D341Med (cell line): ENCODE data around the gene TNNT2.

ENCODE experiments used
- DNase-seq: peaks from one replicate; pipeline ENCODE4 v3.0.0; 2012; ENCODE audit warnings: low spot score

Gene TNNT2

GRCh38 chr1:201313086-201313485, 64.4 kb downstream of the TNNT2 start:
- DNase-seq: no peak

GRCh38 chr1:201312298-201312697, 65.2 kb downstream of the TNNT2 start:
- no peak for DNase-seq

- no peak for DNase-seq
These were observed 66.0 kb downstream of the TNNT2 start for GRCh38 chr1:201311356-201312011.

GRCh38 chr1:201310986-201311355, 66.5 kb downstream of the TNNT2 start:
- no peak for DNase-seq

GRCh38 chr1:201310251-201310985, 67.1 kb downstream of the TNNT2 start:
- no peak for DNase-seq

GRCh38 chr1:201309416-201309815, 68.1 kb downstream of the TNNT2 start:
- DNase-seq: peak; percentile 76
